Epithelial cell of prostate (primary cell): ENCODE results near the gene B4GALT7.
"Not testable (repeated sequence)": the region's sequence is repeated elsewhere in the genome, so short reads cannot be mapped to it uniquely, and the experiment has no call there.

Source experiments
- DNase-seq: peaks from one replicate; pipeline ENCODE4 v3.0.0-alpha.2; 2011; ENCODE audit warnings: low read depth, low spot score
- H3K27ac ChIP-seq: fragments of 450-650 bp; 2 replicates; pipeline ENCODE4 v1.5.1; 2017; ENCODE audit warnings: mild to moderate bottlenecking

Gene B4GALT7, protein sequence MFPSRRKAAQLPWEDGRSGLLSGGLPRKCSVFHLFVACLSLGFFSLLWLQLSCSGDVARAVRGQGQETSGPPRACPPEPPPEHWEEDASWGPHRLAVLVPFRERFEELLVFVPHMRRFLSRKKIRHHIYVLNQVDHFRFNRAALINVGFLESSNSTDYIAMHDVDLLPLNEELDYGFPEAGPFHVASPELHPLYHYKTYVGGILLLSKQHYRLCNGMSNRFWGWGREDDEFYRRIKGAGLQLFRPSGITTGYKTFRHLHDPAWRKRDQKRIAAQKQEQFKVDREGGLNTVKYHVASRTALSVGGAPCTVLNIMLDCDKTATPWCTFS

DNA sequence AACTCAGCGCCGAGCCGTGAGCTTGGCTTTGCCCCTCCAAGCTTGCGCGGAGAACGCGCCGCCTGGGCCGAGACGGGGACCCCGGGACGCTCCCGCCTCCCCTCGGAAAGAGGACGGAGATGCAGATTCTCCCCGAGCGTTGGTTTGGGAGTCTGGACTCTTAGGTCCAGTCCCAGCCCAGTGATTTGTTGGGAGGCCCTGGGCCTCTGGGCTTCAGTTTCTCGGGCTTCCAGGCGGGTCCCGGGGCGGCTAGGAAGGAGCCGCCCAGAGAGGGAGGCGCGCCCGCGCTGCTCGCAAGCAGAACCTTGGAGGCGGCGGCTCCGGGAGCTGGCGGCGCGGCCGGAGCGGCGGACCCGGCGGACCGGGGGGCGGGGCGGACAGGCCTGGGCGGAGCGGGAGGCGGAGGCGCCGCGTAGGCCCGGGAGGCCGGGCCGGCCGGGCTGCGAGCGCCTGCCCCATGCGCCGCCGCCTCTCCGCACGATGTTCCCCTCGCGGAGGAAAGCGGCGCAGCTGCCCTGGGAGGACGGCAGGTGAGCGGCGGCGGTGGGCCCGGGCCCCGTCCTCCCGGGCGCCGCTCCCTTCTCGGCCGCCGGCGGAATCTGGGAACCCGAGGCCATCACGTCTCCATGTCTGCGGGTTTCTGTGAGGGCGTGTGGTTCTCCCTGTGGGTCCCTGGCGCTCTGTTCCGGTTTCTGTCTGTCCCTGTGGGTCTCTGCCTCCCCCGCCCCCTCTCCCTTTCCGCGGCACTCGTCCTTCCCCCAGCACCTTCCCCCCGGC, at the start of gene B4GALT7:
B4GALT7 (plus strand) TSS at position 402 of the 777 bp plus-strand sequence; CDS start at position 481, 79 bp downstream.
- DNase-seq, result no peak
- H3K27ac ChIP-seq, result peak within 1 kb of the TSS; percentile 66

DNA sequence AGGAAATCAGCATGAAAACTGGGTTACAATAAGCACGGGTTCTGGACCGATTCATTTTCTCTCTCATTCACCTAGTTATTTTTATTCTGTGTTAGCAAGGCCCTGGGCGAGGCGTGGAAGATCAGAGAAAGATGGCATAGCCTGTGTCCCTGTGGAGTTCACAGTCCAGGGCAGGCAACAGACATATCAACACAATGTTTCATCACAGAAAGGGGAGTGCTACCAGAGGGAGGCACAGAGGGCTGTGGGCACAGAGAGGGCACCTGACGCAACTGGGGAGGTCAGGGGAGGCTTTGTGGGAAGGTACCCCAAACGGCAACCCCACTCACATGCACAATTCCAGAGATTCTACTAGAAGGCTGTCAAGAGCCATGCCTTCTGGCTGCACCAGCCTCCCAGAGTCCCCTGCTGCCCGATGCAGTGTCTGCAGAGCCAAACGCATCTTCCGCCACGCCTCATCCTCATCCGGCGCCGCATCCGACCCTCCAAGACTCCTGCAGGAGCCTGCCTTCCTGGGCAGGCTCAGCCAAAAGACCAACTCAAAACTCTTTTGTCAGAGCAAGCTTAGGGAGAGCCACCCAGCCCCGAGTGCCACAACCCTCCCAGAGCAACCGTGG, 47.0 kb upstream of the B4GALT7 start:
- DNase-seq, result no peak
- peak overlapping the region; percentile 75 for H3K27ac ChIP-seq

DNA sequence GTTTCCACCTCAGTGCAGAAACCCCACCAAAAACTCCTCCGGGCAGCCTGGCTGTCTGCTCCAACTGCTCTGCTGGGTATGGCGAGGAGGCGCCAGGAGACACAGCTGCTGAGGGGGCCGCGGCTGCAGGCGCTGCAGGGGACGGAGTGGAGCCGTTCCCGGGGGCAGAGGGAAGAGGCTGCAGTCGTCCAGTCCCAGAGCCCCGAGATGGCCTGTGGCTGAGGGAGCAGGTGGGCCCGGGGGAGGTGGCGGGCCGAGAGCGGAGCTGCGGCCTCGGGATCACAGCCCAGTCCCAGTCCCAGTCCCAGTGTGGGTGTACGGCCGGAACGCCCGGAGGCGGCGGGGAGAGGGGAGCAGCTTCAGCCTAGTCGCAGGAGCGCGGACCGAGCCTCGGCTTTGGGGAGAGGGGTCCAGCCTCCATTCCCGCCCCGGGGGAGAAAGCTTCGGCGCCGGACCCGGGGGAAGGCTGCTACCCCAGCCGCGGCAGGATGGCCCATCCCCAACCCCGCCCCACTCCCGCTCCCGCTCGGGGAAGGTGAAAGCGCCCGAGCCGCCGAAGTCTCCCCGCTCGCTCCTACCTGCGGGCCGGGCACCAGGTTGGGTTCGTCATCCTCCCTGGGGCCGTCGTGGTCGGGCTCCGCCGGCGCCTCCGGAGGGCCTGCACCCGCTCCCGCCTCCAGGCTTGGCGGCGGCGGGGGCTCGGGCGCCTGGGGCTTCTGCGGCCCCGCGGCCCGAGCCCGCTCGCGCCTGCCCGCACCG, 46.1 kb upstream of the B4GALT7 start:
- H3K27ac ChIP-seq, result peak overlapping the region; percentile 75
- no peak for DNase-seq

DNA sequence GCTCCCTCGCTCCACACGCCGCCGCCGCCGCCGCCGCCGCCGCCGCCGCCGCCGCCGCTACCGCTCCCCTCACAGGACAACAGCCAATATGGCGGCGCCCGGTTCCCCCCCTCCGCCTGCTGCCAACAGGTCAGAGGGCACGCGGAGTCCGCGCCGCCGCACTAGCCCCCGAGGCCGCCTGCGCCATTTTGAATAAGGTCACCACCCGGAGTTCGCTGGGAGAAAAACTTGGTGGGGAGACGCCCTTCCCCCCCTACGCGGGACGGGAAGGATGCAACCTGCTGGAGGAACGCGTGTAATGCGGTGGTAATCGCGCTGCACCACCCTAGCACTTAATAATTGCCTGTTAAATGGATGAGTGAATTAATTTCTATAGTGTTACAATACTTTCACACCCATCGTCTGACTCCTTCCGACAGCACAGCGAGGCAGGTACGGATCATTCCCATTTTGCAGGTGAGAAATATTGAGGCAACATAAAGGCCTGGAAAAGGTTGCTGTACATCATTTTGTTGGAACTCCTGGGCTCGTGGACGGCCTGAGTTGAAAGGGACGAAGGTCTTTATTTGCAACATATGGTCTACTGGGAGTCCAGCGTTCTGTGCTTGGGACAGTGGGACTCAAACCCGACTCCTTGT, 45.3 kb upstream of the B4GALT7 start, which contains the start of gene FAM193B:
FAM193B (minus strand) TSS at position 90 of the 638 bp plus-strand sequence. CDS start 105 bp downstream, outside the sequence.
- DNase-seq, result no peak
- H3K27ac ChIP-seq, result peak within 1 kb of the TSS; percentile 75

DNA sequence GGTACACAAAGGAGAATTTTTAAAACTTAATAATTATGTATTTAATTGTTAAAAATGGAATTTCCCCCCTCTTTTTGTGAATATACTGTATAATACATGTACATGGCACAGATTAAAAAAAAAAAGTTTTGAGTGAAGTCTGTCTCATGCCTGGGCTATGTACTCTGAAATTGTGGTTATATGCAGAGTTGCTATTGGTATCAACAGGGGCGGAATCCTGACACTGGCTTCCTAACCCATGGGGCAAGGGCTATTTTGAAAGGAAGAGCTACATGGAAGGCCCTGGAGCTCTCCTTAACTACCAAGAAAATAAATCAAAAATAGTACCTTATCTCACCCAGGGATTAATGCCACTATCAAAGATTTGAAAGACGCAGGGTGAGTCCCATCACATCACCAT, 44.7 kb upstream of the B4GALT7 start:
- no peak for DNase-seq
- H3K27ac ChIP-seq, result no peak overlapping the region

DNA sequence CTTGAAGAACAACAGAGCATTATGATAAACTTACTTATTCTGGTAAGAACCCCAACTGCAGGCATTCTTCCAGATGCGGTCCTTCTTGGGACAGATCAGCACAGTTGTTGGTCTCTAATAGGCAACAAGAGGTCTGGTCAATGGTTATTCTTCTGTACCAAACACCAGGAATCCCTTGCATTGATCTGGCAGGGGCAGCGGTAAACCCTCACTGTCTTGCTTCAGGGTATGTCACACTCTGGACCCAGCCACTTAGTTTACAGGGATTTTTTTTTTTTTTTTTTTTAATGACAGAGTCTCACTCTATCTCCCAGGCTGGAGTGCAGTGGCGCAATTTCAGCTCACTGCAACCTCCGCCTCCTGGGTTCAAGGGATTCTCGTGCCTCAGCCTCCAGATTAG, 44.3 kb upstream of the B4GALT7 start:
- H3K27ac ChIP-seq, result no peak overlapping the region
- no peak for DNase-seq

DNA sequence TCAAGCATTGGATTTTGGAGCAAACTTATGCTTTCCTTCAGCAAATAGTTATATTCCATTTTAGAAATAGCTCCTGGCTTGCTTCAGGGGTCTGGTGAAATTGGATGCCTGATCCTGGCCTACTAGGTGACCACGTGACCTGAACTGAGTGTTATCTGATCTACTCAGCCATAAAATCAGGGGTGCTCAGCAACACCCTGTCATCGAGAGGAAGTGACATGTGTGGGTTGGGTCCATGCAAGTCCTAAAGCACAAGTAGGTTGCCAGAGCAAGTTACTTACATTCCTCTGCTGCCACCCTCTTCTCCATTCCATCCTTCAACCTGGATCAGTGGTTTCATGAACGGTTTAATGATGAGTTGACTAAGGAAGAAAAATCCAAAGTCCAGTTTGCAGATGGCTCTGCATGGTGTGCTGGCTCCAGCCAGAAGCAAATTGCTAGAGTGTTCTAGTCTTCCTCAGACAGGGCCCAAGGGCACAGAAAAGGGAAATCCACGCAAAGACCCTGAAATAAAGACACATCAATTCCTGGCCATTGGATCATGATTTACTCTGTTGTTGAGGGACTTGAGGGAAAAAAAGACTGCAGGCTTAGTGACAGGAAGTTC, 42.8 kb upstream of the B4GALT7 start:
- DNase-seq, result no peak
- peak overlapping the region; percentile 43 for H3K27ac ChIP-seq

DNA sequence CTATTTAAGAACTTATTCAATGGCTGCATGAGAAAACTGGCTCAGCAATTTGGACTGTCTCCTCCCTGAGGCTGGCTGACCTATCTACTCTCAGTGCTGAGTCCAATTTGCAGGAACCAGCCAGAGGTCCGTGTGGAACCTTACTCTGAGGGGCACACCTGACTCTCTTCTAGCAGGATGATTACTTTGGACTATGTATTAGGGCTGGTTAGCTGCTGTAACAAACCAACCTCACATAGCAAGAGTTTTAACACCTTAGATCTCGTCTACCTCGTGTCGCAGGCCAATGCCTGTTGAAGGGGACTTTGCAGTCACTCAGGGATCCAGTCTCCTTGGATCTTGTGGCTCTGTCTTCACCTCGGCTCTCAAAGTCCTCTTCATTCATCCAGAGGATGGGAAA, 42.1 kb upstream of the B4GALT7 start:
- no peak for DNase-seq
- peak overlapping the region; percentile 43 for H3K27ac ChIP-seq

DNA sequence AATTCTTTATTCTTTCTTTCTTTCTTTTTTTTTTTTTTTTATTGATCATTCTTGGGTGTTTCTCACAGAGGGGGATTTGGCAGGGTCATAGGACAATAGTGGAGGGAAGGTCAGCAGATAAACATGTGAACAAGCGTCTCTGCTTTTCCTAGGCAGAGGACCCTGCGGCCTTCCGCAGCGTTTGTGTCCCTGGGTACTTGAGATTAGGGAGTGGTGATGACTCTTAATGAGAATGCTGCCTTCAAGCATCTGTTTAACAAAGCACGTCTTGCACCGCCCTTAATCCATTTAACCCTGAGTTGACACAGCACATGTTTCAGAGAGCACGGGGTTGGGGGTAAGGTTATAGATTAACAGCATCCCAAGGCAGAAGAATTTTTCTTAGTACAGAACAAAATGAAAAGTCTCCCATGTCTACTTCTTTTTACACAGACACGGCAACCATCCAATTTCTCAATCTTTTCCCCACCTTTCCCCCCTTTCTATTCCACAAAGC, 40.4 kb upstream of the B4GALT7 start:
- H3K27ac ChIP-seq, result peak overlapping the region; percentile 64
- DNase-seq, result not testable (repeated sequence)

DNA sequence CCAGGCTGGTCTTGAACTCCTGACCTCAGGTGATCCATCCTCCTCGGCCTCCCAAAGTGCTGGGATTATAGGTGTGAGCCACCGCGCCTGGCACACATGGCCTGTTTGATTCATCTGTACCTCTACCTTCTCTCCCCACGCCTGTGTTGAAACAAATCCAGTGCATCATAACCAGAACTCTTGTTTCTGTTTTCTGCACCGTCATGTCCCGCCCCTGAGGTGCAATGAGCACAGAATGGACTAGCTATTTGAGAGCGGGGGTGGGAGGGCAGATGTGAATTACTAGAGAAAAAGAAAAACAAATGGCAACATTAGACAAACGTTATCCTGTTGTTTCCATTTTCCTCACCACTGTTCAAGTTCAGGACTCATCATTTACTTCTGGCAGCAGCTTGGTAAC, 34.9 kb upstream of the B4GALT7 start:
- no peak overlapping the region for H3K27ac ChIP-seq
- no peak for DNase-seq

DNA sequence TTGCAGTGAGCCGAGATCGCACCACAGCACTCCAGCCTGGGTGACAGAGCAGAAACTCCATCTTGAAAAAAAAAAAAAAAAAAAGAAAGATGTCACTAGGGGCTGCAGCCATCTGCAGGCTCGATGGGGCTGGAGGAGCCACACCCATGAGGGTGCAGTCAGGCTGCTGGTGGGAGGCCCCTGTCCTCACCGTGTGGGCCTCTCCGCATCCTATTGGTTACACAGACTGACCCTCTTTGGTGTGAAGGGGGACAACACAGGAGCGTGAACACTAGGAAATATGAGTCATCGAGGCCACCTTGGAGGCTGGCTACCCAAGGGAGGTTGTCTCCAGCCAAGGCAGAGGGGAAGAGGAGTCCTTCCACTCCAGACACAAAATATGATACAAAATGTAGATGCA, 31.6 kb upstream of the B4GALT7 start:
- H3K27ac ChIP-seq, result peak overlapping the region; percentile 24
- no peak for DNase-seq

DNA sequence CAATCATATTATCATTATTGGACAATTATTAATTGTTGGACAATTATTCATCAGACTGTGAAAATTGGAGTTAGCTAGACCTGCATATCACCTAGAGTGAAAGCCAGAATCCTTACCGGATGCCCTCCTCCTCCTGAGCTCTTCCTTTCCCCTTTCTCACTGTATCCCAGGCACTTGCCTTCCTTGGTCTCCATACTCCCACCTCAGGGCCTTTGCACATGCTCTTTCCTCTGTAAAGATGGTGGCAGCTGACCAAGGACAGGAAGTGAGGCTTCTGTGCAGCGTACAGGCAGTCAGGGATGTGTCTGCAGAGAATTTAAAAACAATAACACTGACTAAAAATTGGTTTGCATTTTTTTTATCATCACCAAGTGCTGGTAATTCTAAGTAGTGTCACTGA, 30.0 kb upstream of the B4GALT7 start:
- DNase-seq, result no peak
- no peak overlapping the region for H3K27ac ChIP-seq

DNA sequence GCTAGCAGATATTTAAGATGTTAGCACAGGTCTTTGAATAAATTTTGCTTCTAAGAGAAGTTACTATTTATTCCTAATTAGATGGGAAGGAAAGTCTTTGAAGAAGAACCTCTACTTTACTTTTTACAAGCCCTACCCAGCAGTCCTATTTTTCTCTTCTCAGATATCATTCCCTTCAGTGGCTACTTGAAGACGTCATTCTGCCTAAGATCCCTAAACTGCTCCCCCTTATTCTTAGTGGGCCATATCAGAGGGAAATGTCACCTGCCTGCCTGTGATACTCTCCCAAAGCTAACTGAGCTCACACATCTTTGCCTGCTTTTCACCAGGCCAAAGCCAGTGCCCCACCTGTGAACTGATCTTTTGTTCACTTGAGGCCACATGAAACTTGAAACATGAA, 24.4 kb upstream of the B4GALT7 start:
- no peak for DNase-seq
- H3K27ac ChIP-seq, result peak overlapping the region; percentile 89

DNA sequence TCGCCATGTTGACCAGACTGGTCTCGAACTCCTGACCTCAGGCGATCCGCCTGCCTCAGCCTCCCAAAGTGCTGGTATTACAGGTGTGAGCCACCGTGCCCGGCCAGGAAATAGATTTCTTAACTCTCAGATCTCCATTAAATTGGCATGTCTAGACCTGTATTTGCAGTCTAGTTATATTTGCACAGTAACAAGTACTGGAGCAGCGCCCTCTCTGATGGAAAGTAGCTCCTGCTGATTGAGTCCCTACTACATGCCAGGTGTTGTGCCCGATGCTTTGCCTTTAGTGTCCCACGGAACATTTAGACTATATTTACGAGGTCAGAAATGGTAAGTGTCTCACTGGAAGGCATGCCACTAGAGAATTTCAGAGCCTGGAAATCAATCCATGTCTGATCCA, 23.8 kb upstream of the B4GALT7 start:
- DNase-seq, result no peak
- H3K27ac ChIP-seq, result peak overlapping the region; percentile 89

DNA sequence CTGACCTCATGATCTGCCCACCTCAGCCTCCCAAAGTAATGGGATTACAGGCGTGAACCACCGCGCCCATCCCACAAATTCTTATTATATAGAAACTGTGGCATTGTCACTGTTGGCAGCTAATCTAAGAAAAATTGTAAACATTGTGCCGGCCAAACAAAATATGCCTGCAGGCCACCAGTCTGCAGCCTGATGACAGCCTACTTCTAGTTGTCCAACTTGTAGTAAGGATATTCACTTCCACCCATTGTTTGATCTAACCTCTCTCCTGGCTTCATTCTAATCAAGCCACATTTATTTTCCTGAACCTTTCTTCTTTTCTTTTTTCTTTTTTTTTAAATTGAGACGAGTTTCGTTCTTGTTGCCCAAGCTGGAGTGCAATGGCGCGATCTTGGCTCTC, 21.6 kb upstream of the B4GALT7 start:
- no peak for DNase-seq
- no peak overlapping the region for H3K27ac ChIP-seq

DNA sequence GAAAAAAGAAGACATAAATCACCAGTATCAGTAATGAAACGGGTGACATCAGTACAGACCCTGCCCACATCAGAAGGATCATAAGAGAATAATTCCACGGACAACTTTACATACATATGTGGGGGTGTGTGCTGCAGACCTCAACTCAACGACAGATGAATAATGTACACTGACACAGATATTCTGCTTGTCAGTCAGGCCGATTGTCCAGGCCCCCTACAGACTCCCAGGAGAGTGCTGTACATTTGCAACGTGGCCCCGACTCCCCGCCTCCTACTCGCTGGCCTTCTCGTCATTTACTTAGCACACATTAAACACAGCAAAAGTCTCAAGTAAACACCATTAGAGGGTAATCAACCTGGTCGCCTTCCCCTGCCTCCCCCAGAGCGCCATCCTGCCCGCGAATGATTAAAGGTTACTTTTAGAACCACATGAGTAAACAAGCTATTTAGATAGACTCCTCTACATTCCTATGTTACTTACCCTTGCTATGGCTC, 11.5 kb upstream of the B4GALT7 start:
- no peak overlapping the region for H3K27ac ChIP-seq
- DNase-seq, result no peak

DNA sequence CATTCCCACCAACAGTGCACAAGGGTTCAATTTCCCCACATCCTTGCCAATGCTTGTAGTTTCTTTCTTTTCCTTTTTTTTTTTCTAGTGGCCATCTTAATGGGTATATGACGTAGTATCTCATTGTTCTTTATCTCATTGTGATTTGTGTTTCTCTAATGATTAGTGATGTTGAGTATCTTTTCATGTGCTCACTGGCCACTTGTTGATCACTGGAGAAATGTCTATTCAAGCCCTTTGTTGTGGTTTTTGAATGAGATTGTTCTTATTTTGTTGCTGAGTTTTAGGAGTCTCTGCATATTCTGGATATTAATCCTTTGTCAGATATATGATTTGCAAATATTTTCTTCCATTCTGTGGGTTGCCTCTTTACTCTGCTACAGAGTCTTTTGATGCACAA, 9.5 kb upstream of the B4GALT7 start:
- DNase-seq, result no peak
- H3K27ac ChIP-seq, result no peak overlapping the region

DNA sequence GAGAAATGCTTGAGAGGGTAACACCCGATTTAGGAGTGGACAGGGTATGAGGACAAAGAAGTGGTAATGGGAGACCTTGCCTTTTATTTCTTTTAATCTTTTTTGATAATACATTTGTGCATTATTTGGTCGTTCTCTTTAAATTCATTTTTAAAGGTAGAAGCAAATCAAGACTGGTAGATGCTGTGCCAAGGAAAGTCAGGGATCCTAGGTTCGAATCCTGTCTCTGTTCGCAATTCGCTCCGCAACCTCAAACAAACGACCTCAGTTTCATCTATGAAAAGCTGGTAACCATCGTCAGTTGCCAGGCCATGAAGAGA, 8.3 kb upstream of the B4GALT7 start:
- DNase-seq, result no peak
- no peak overlapping the region for H3K27ac ChIP-seq
